HepG2 (cell line): ENCODE data around the gene ERLEC1. TPM values are rescaled to one million over a fixed set of nuclear protein-coding genes. Genes with fewer than 3 reads are reported as not detected.
A peak's percentile ranks its signal among the peaks of the same experiment; 100 is the strongest.

Source experiments
- ATAC-seq: fragments of 200-7000 bp; cut with Tn5 transposase; 3 replicates; pipeline ENCODE4 v1.9.1; 2020; ENCODE audit warnings: mild to moderate bottlenecking, moderate library complexity
- BruUV-seq: library from RNA; stranded (reverse); fragments of 400-500 nt; replicated peaks from 2 replicates; lab custom pipeline; 2021; lab: Mats Ljungman, UMichigan
- CTCF ChIA-PET: fragments of 300-600 bp; formaldehyde crosslinking; extraction: SDS; loops from one replicate; lab custom pipeline; 2021; ENCODE audit warnings: low total read pairs, inconsistent platforms, low intra/inter-chr PET ratio; lab: Yijun Ruan, JAX
- POLR2A ChIA-PET: fragments of 350-600 bp; sonication (Branson Sonifier 250); formaldehyde crosslinking; loops from one replicate; lab custom pipeline; 2020; ENCODE audit warnings: antibody characterized with exemption, inconsistent platforms; lab: Yijun Ruan, JAX
- DNase-seq: peaks from one replicate; pipeline ENCODE4 v3.0.0-alpha.2; 2015; ENCODE audit warnings: low spot score
- FAIRE-seq: peaks from 3 replicates; lab custom pipeline; 2011; peaks lifted over from hg19 to GRCh38; lab: Jason Lieb, UNC
- H2AFZ ChIP-seq: one replicate; pipeline ENCODE4 v1.6.1; 2011; ENCODE audit warnings: low read length, inconsistent platforms
- H3K27ac ChIP-seq: fragments of 300-600 bp; 3 replicates; pipeline ENCODE4 v1.8.0; 2011; ENCODE audit warnings: mixed run types, mild to moderate bottlenecking, mixed read lengths, low read length, inconsistent platforms; ENCODE audit not compliant: insufficient read depth; ENCODE audit errors: extremely low read length
- H3K27me3 ChIP-seq, 2 experiments: fragments of 200-600 bp in 1 of 2; 2 replicates in 1 of 2; 3 replicates in 1 of 2; pipeline versions ENCODE4 v1.6.0 to v1.8.0; 2011; ENCODE audit warnings: low read length in 2 of 2, mild to moderate bottlenecking in 2 of 2, moderate library complexity in 2 of 2, inconsistent platforms in 1 of 2; ENCODE audit not compliant: insufficient read depth in 2 of 2, control insufficient read depth in 1 of 2
- H3K36me3 ChIP-seq, 2 experiments: fragments of 200-600 bp in 1 of 2; replicated peaks in 1 of 2; 2 replicates in 1 of 2; 3 replicates in 1 of 2; pipeline versions ENCODE4 v1.5.1 to v1.8.0; 2011; ENCODE audit warnings: low read length in 2 of 2, inconsistent platforms in 1 of 2; ENCODE audit not compliant: insufficient read depth in 2 of 2, control insufficient read depth in 1 of 2
- H3K4me1 ChIP-seq: 2 replicates; pipeline ENCODE4 v1.5.1; 2012; ENCODE audit warnings: low read length, inconsistent platforms; ENCODE audit not compliant: insufficient read depth
- H3K4me2 ChIP-seq: 2 replicates; pipeline ENCODE4 v1.6.0; 2011; ENCODE audit warnings: low read depth, low read length, inconsistent platforms
- H3K4me3 ChIP-seq, 3 experiments: fragments of 200-600 bp in 1 of 3; sonication (generic), shearing (Covaris generic) in 1 of 3; replicated peaks in 1 of 3; 2 replicates each; pipeline ENCODE4 v1.5.1; 2011 to 2016; ENCODE audit warnings: low read length in 3 of 3, inconsistent platforms in 2 of 3, low read depth in 2 of 3, mild to moderate bottlenecking in 2 of 3, control low read depth in 1 of 3, mixed read lengths in 1 of 3; ENCODE audit not compliant: insufficient read depth in 1 of 3
- H3K79me2 ChIP-seq: one replicate; pipeline ENCODE4 v1.6.1; 2011; ENCODE audit warnings: low read length, inconsistent platforms; ENCODE audit not compliant: insufficient read depth
- H3K9ac ChIP-seq: 2 replicates; pipeline ENCODE4 v1.6.0; 2011; ENCODE audit warnings: mild to moderate bottlenecking, low read depth, low read length, inconsistent platforms; ENCODE audit not compliant: insufficient read depth
- H3K9me3 ChIP-seq: 2 replicates; pipeline ENCODE4 v1.5.1; 2012; ENCODE audit warnings: mild to moderate bottlenecking, low read length
- H4K20me1 ChIP-seq: 2 replicates; pipeline ENCODE4 v1.6.0; 2011; ENCODE audit warnings: inconsistent platforms, mild to moderate bottlenecking, low read length, moderate library complexity; ENCODE audit not compliant: insufficient read depth
- MEIS1 ChIP-seq: sonication (generic); formaldehyde crosslinking; IDR thresholded peaks from 2 replicates; pipeline ENCODE4 v1.9.0; 2021; ENCODE audit warnings: mild to moderate bottlenecking, missing genetic modification reagents, moderate library complexity, borderline replicate concordance
- PAF1 ChIP-seq: IDR thresholded peaks from 2 replicates; pipeline ENCODE4 v1.6.1; 2016; ENCODE audit warnings: missing genetic modification reagents, missing compliant biosample characterization
- RBM22 ChIP-seq: fragments of 200-400 bp; formaldehyde crosslinking; optimal IDR thresholded peaks from 2 replicates; pipeline ENCODE3; 2017; ENCODE audit warnings: mild to moderate bottlenecking, low read length, moderate library complexity
- ZNF652 ChIP-seq: IDR thresholded peaks from 2 replicates; pipeline ENCODE4 v1.6.1; 2016; ENCODE audit warnings: low read depth, borderline replicate concordance
- WGBS: methylation state at CpG from one replicate; pipeline ENCODE4 v1.1.6; 2017; ENCODE audit warnings: low lambda C conversion rate; 5-methylcytosine and 5-hydroxymethylcytosine counted together
- in situ Hi-C: cut with HindIII; loops from 2 replicates; pipeline ENCODE4 v1.10.0; 2017; ENCODE audit warnings: low pct_unique_long_range_greater_than_20kb; ENCODE audit not compliant: extremely low pct_ligation_motif_present
- intact Hi-C: fragments of 100-400 bp; cut with micrococcal nuclease; formaldehyde crosslinking; loops from one replicate; pipeline ENCODE4 v1.10.0; 2022; ENCODE audit not compliant: unreplicated experiment
- polyA plus RNA-seq, 8 experiments: library from polyadenylated mRNA; depleted of rRNA in 3 of 8; stranded (reverse) in 7 of 8; unstranded in 1 of 8; fragments of >200 nt; fragmentation: Illumina TruSeq in 4 of 8; extraction: Trizol in 4 of 8; gene quantifications; 2 replicates each; pipeline versions ENCODE4 v1.2.1 to v1.2.3, GENCODE V29; 2011 to 2016; ENCODE audit warnings: low read depth in 4 of 8, missing spikeins in 1 of 8, mixed read lengths in 1 of 8; ENCODE audit not compliant: insufficient read depth in 1 of 8
- total RNA-seq, 5 experiments: library from RNA; depleted of rRNA; stranded (reverse); fragments of >200 nt; fragmentation: Illumina TruSeq; extraction: Trizol; gene quantifications; 2 replicates each; pipeline ENCODE4 v1.2.3, GENCODE V29; 2016; ENCODE audit warnings: low read depth in 1 of 5

The ERLEC1 gene
- total and polyA plus RNA-seq, 2 of the 13 experiments (the other 11 are each of a cell fraction or from before 2014, with no cell fraction given): 87.3 to 88.4 TPM

- peaks cover 5 to 17% of the 10 kb centered on the region in 2 experiments; a peak in 3 of 5 replicates for H3K36me3 ChIP-seq
- no peak for TF ChIP-seq PAF1 (CRISPR knock-in tag)
- peak; percentile 35 for TF ChIP-seq RBM22
- no peak overlapping the region for H3K4me3 ChIP-seq
- peaks cover 29% of the 10 kb centered on the region for H3K4me1 ChIP-seq
- H3K27ac ChIP-seq: no peak overlapping the region
- H3K27me3 ChIP-seq: no peaks in the 10 kb centered on the region
- no peak for DNase-seq
- H3K4me2 ChIP-seq: no peak overlapping the region
- intact Hi-C loops (no loop called here), in situ Hi-C loops (no loop called here)
- BruUV-seq: no TSS peak
- H4K20me1 ChIP-seq: no peaks in the 10 kb centered on the region
- no peak for ATAC-seq
- FAIRE-seq: no peak
- H3K9ac ChIP-seq: no peak overlapping the region
- H3K9me3 ChIP-seq: no peaks in the 10 kb centered on the region
- no peak overlapping the region for H2AFZ ChIP-seq
- no peaks in the 10 kb centered on the region for H3K79me2 ChIP-seq
- CTCF ChIA-PET: no interaction called here
- POLR2A ChIA-PET: no interaction called here
- WGBS: 97% methylated on average over 2 of the region's 2 CpGs
Observed at GRCh38 chr2:53854678-53855077, 67.8 kb downstream of the ERLEC1 start.

- Histone ChIP-seq H2AFZ (no peak overlapping the region), H3K79me2 (no peaks in the 10 kb centered on the region), H3K27me3 (no peaks in the 10 kb centered on the region), H3K27ac (no peak overlapping the region), H4K20me1 (no peaks in the 10 kb centered on the region), H3K9ac (no peak overlapping the region), H3K4me3 (no peak overlapping the region), H3K4me2 (no peak overlapping the region), H3K4me1 (peaks cover 17% of the 10 kb centered on the region), H3K36me3 (peaks cover 6 to 17% of the 10 kb centered on the region in 2 experiments; a peak in 3 of 5 replicates), H3K9me3 (no peaks in the 10 kb centered on the region)
- intact Hi-C loops (no loop called here), in situ Hi-C loops (no loop called here)
- ATAC-seq (no peak), FAIRE-seq (no peak), DNase-seq (no peak)
- 90% methylated on average over 2 of the region's 2 CpGs for WGBS
- no peak for TF ChIP-seq MEIS1 (CRISPR knock-in tag)
- peak; percentile 94 for TF ChIP-seq ZNF652
- ChIA-PET POLR2A (no interaction called here), CTCF (no interaction called here)
- TSS peak; percentile 4 for BruUV-seq
Observed at GRCh38 chr2:53856272-53856671, 69.4 kb downstream of the ERLEC1 start.
